Sigmoid colon (tissue), 3 donors: ENCODE data around the gene MRPL44.

Experiments used
- CTCF ChIP-seq, 4 experiments: fragments of 450-650 bp in 3 of 4; fragments of 200-600 bp in 1 of 4; IDR thresholded peaks; one replicate each; pipeline ENCODE4 v1.5.1; 2016 to 2019; ENCODE audit warnings: antibody characterized with exemption in 4 of 4, mild to moderate bottlenecking in 3 of 4, moderate library complexity in 2 of 4
- POLR2A ChIP-seq, 2 donors: fragments of 450-650 bp; IDR thresholded peaks; one replicate each; pipeline ENCODE4 v1.6.1; 2016; ENCODE audit warnings: antibody characterized with exemption in 2 of 2, mild to moderate bottlenecking in 2 of 2, moderate library complexity in 2 of 2

- TF ChIP-seq CTCF (IDR thresholded peaks at IDR 0.05) (no peak), POLR2A (IDR thresholded peaks at IDR 0.05) (no peak)
These were observed 48.8 kb upstream of the MRPL44 start for GRCh38 chr2:223908304-223908998.
